ENCODE results near the gene SLC23A1. TPM values are rescaled to one million over a fixed set of nuclear protein-coding genes. Genes with fewer than 3 reads are reported as not detected.
A peak's percentile ranks its signal among the peaks of the same experiment; 100 is the strongest.

SLC23A1 gene
- total RNA-seq, 4 donors from 2014 or later: 6.4 TPM; not detected in 3

- H3K27me3 ChIP-seq: no peaks in the 10 kb centered on the region
- no peaks in the 10 kb centered on the region for H3K36me3 ChIP-seq
- 16 to 21% methylated on average over 7 of the region's 8 CpGs for WGBS, 2 donors
- peaks cover 25 to 48% (median 35%) of the 10 kb centered on the region in 3 donors for H3K4me1 ChIP-seq
- peak overlapping the region; percentile 73 to 87 (median 81) for H3K27ac ChIP-seq
- TF ChIP-seq CTCF (IDR thresholded peaks at IDR 0.05): peak in 4 of 6 experiments; percentile 16 to 48 (median 30)
- TF ChIP-seq POLR2A (IDR thresholded peaks at IDR 0.05): no peak
- peak overlapping the region; percentile 11 to 63 (median 33) for H3K4me3 ChIP-seq
- DNase-seq: no peak
- intact Hi-C loops (cut with DNase I): no loop called here
- H3K9me3 ChIP-seq: no peaks in the 10 kb centered on the region
Observed at GRCh38 chr5:139385061-139386049, 2.3 kb upstream of the SLC23A1 start.

GRCh38 chr5:139384591-139385051 lies 1.5 kb upstream of the SLC23A1 start:
- peaks cover 25 to 45% (median 35%) of the 10 kb centered on the region in 3 donors for H3K4me1 ChIP-seq
- H3K27me3 ChIP-seq: no peaks in the 10 kb centered on the region
- WGBS, 2 donors: 19 to 49% methylated on average over 3 to 7 of the region's 9 CpGs
- DNase-seq: no peak
- no peaks in the 10 kb centered on the region for H3K9me3 ChIP-seq
- TF ChIP-seq POLR2A (IDR thresholded peaks at IDR 0.05) (no peak), CTCF (IDR thresholded peaks at IDR 0.05) (no peak)
- H3K27ac ChIP-seq: peak overlapping the region; percentile 73 to 87 (median 81)
- peak overlapping the region; percentile 11 to 63 (median 33) for H3K4me3 ChIP-seq
- intact Hi-C loops (cut with DNase I): no loop called here
- H3K36me3 ChIP-seq: no peaks in the 10 kb centered on the region

- H3K27ac ChIP-seq: peak overlapping the region; percentile 73 to 87 (median 81)
- H3K9me3 ChIP-seq: no peaks in the 10 kb centered on the region
- TF ChIP-seq CTCF (IDR thresholded peaks at IDR 0.05) (no peak), POLR2A (IDR thresholded peaks at IDR 0.05) (no peak)
- intact Hi-C loops (cut with DNase I): no loop called here
- H3K4me3 ChIP-seq: no peak overlapping the region
- H3K27me3 ChIP-seq: no peaks in the 10 kb centered on the region
- no peak for DNase-seq
- no peaks in the 10 kb centered on the region for H3K36me3 ChIP-seq
- 33 to 65% methylated on average over 2 to 4 of the region's 7 CpGs for WGBS, 2 donors
- peaks cover 25 to 46% (median 35%) of the 10 kb centered on the region in 3 donors for H3K4me1 ChIP-seq
Observed at GRCh38 chr5:139383993-139384590, 995 bp upstream of the SLC23A1 start.

- no peak overlapping the region for H3K4me3 ChIP-seq
- no peaks in the 10 kb centered on the region for H3K36me3 ChIP-seq
- H3K27ac ChIP-seq: no peak overlapping the region
- TF ChIP-seq POLR2A (IDR thresholded peaks at IDR 0.05): no peak
- no peak for TF ChIP-seq CTCF (IDR thresholded peaks at IDR 0.05)
- peaks cover 25 to 45% (median 26%) of the 10 kb centered on the region in 3 donors for H3K4me1 ChIP-seq
- 54% methylated on average over 3 of the region's 3 CpGs; no CpG with 5 or more reads in 1 of the 2 donors for WGBS, 2 donors
- DNase-seq: no peak
- H3K9me3 ChIP-seq: no peaks in the 10 kb centered on the region
- intact Hi-C loops (cut with DNase I): no loop called here
- no peaks in the 10 kb centered on the region for H3K27me3 ChIP-seq
Observed at GRCh38 chr5:139382807-139383206, 290 bp downstream of the SLC23A1 start.

All from esophagus squamous epithelium (tissue), 5 donors.